WTC11 (cell line): ENCODE measurements around the gene RPS6KL1. TPM values are rescaled to one million over a fixed set of nuclear protein-coding genes. Genes with fewer than 3 reads are reported as not detected.

Experiments
- ATAC-seq: fragments of 200-7000 bp; cut with Tn5 transposase; 2 replicates; pipeline ENCODE4 v1.10.0; 2021; ENCODE audit warnings: mild to moderate bottlenecking, moderate library complexity
- CTCF ChIA-PET: fragments of 300-600 bp; sonication (Branson Sonifier 250); formaldehyde crosslinking; loops from one replicate; lab custom pipeline; 2021; ENCODE audit warnings: antibody characterized with exemption; lab: Charles Lee
- POLR2A ChIA-PET: fragments of 350-600 bp; sonication (Branson Sonifier 250); formaldehyde crosslinking; loops from one replicate; lab custom pipeline; 2021; ENCODE audit warnings: antibody characterized with exemption; lab: Charles Lee
- DNase-seq: peaks from one replicate; pipeline ENCODE4 v3.0.0; 2021; ENCODE audit warnings: low spot score
- H3K27ac Mint-ChIP-seq: 2 replicates; pipeline ENCODE4 v1.8.0; 2021; ENCODE audit warnings: mixed read lengths
- H3K27me3 Mint-ChIP-seq: 2 replicates; pipeline ENCODE4 v1.8.0; 2021; ENCODE audit warnings: low read depth, mild to moderate bottlenecking, moderate library complexity, mixed read lengths
- H3K36me3 Mint-ChIP-seq: 2 replicates; pipeline ENCODE4 v1.8.0; 2021; ENCODE audit warnings: mixed read lengths
- H3K4me1 Mint-ChIP-seq: 2 replicates; pipeline ENCODE4 v1.8.0; 2022; ENCODE audit warnings: mixed read lengths
- H3K4me3 Mint-ChIP-seq: 2 replicates; pipeline ENCODE4 v1.8.0; 2021; ENCODE audit warnings: mild to moderate bottlenecking, moderate library complexity, mixed read lengths
- H3K9me3 Mint-ChIP-seq: 2 replicates; pipeline ENCODE4 v1.8.0; 2021; ENCODE audit warnings: mixed read lengths
- ATF3 ChIP-seq: sonication (generic); formaldehyde crosslinking; conservative IDR thresholded peaks from 2 replicates; pipeline ENCODE4 v1.8.1; 2022; ENCODE audit warnings: mild to moderate bottlenecking, missing genetic modification reagents
- CDX4 ChIP-seq: fragments of 250-450 bp; sonication (Bioruptor Pico); IDR thresholded peaks from 2 replicates; pipeline ENCODE4 v1.9.0; 2021; ENCODE audit warnings: moderate library complexity, mild to moderate bottlenecking, inconsistent platforms, borderline replicate concordance
- CREB1 ChIP-seq: sonication (generic); formaldehyde crosslinking; IDR thresholded peaks from 2 replicates; pipeline ENCODE4 v1.8.0; 2023; ENCODE audit warnings: mild to moderate bottlenecking, missing genetic modification reagents
- CTCF ChIP-seq: fragments of 200-600 bp; IDR thresholded peaks from 2 replicates; pipeline ENCODE4 v1.8.0; 2022; ENCODE audit warnings: antibody characterized with exemption
- E2F4 ChIP-seq: sonication (generic); formaldehyde crosslinking; IDR thresholded peaks from 2 replicates; pipeline ENCODE4 v1.8.1; 2022; ENCODE audit warnings: low read depth, mild to moderate bottlenecking, moderate library complexity, missing genetic modification reagents, borderline replicate concordance
- ETV6 ChIP-seq: sonication (generic); formaldehyde crosslinking; IDR thresholded peaks from 2 replicates; pipeline ENCODE4 v1.8.1; 2022; ENCODE audit warnings: mild to moderate bottlenecking, missing genetic modification reagents
- FOXP4 ChIP-seq: sonication (generic); formaldehyde crosslinking; IDR thresholded peaks from 2 replicates; pipeline ENCODE4 v1.8.0; 2022; ENCODE audit warnings: mild to moderate bottlenecking, missing genetic modification reagents
- HMGXB4 ChIP-seq: sonication (generic); formaldehyde crosslinking; IDR thresholded peaks from 2 replicates; pipeline ENCODE4 v1.8.1; 2023; ENCODE audit warnings: mild to moderate bottlenecking, moderate library complexity, missing genetic modification reagents
- IRF2 ChIP-seq: sonication (generic); formaldehyde crosslinking; IDR thresholded peaks from 2 replicates; pipeline ENCODE4 v1.8.0; 2022; ENCODE audit warnings: low read depth, missing genetic modification reagents, borderline replicate concordance
- NFATC4 ChIP-seq: fragments of 250-450 bp; sonication (Bioruptor Pico); IDR thresholded peaks from 2 replicates; pipeline ENCODE4 v1.9.0; 2021; ENCODE audit warnings: mild to moderate bottlenecking
- NFE2L1 ChIP-seq: sonication (generic); formaldehyde crosslinking; IDR thresholded peaks from 2 replicates; pipeline ENCODE4 v1.8.1; 2023; ENCODE audit warnings: missing genetic modification reagents
- NR1H2 ChIP-seq: sonication (generic); formaldehyde crosslinking; IDR thresholded peaks from 2 replicates; pipeline ENCODE4 v1.9.0; 2021; ENCODE audit warnings: mild to moderate bottlenecking, moderate library complexity, missing genetic modification reagents
- NR2C2 ChIP-seq: sonication (generic); formaldehyde crosslinking; IDR thresholded peaks from 2 replicates; pipeline ENCODE4 v1.8.0; 2022; ENCODE audit warnings: mild to moderate bottlenecking, missing genetic modification reagents
- RORB ChIP-seq: fragments of 250-450 bp; sonication (Bioruptor Pico); IDR thresholded peaks from 2 replicates; pipeline ENCODE4 v1.9.0; 2021; ENCODE audit warnings: mild to moderate bottlenecking
- TEAD4 ChIP-seq: sonication (generic); formaldehyde crosslinking; IDR thresholded peaks from 2 replicates; pipeline ENCODE4 v1.8.0; 2022; ENCODE audit warnings: mild to moderate bottlenecking, missing genetic modification reagents
- TP53 ChIP-seq: sonication (generic); formaldehyde crosslinking; IDR thresholded peaks from 2 replicates; pipeline ENCODE4 v1.8.1; 2023; ENCODE audit warnings: mild to moderate bottlenecking, missing genetic modification reagents
- USF1 ChIP-seq: sonication (generic); formaldehyde crosslinking; IDR thresholded peaks from 2 replicates; pipeline ENCODE4 v1.8.0; 2022; ENCODE audit warnings: mild to moderate bottlenecking, missing genetic modification reagents
- USF2 ChIP-seq: sonication (generic); formaldehyde crosslinking; IDR thresholded peaks from 2 replicates; pipeline ENCODE4 v1.8.1; 2023; ENCODE audit warnings: mild to moderate bottlenecking, missing genetic modification reagents, moderate library complexity
- ZBTB21 ChIP-seq: sonication (generic); formaldehyde crosslinking; IDR thresholded peaks from 2 replicates; pipeline ENCODE4 v1.8.1; 2023; ENCODE audit warnings: mild to moderate bottlenecking, missing genetic modification reagents, borderline replicate concordance
- ZNF121 ChIP-seq: sonication (generic); formaldehyde crosslinking; IDR thresholded peaks from 2 replicates; pipeline ENCODE4 v1.8.0; 2023; ENCODE audit warnings: missing genetic modification reagents
- ZNF138 ChIP-seq: sonication (generic); formaldehyde crosslinking; conservative IDR thresholded peaks from 2 replicates; pipeline ENCODE4 v1.8.1; 2022; ENCODE audit warnings: mild to moderate bottlenecking, moderate library complexity, missing genetic modification reagents
- ZNF219 ChIP-seq: sonication (generic); formaldehyde crosslinking; IDR thresholded peaks from 2 replicates; pipeline ENCODE4 v1.8.0; 2023; ENCODE audit warnings: missing genetic modification reagents, mild to moderate bottlenecking, borderline replicate concordance
- ZNF317 ChIP-seq: sonication (generic); formaldehyde crosslinking; IDR thresholded peaks from 2 replicates; pipeline ENCODE4 v1.8.1; 2023; ENCODE audit warnings: low read depth, mild to moderate bottlenecking, moderate library complexity, missing genetic modification reagents, borderline replicate concordance
- ZNF396 ChIP-seq: fragments of 250-450 bp; sonication (Bioruptor Pico); IDR thresholded peaks from 2 replicates; pipeline ENCODE4 v1.8.0; 2021; ENCODE audit warnings: mild to moderate bottlenecking, moderate library complexity, borderline replicate concordance
- ZNF416 ChIP-seq: fragments of 250-450 bp; sonication (Bioruptor Pico); IDR thresholded peaks from 2 replicates; pipeline ENCODE4 v1.9.0; 2021; ENCODE audit warnings: mild to moderate bottlenecking, inconsistent platforms
- ZSCAN18 ChIP-seq: fragments of 250-450 bp; sonication (Bioruptor Pico); IDR thresholded peaks from 2 replicates; pipeline ENCODE4 v2.1.2; 2022; ENCODE audit warnings: mild to moderate bottlenecking, moderate library complexity
- total RNA-seq: library from RNA; stranded (reverse); gene quantifications from 3 replicates; pipeline ENCODE4 v1.2.3, GENCODE V29; 2021

Gene RPS6KL1
- total RNA-seq, 1 experiment from 2014 or later: 10.6 TPM

- Mint-ChIP-seq H3K4me1 (peaks cover 3% of the 10 kb centered on the region), H3K27me3 (no peaks in the 10 kb centered on the region), H3K27ac (0 out of 2 replicates have a peak overlapping the region, but pooled peaks have one; percentile 34), H3K9me3 (no peaks in the 10 kb centered on the region), H3K4me3 (no peak overlapping the region), H3K36me3 (no peaks in the 10 kb centered on the region)
- CTCF ChIA-PET: interaction anchor here (0.5 to 4.5 kb wide), 34 partner anchors 9 to 373 kb away, joined by 3 to 60 read pairs (median 6); partner anchors contain the start of genes ACYP1, EIF2B2, PGF and RPS6KL1
- DNase-seq: peak; percentile 92
- ATAC-seq: peak; percentile 84
- POLR2A ChIA-PET: interaction anchor here (0.6 to 1.0 kb wide), 2 partner anchors 9 to 103 kb away, joined by 3 read pairs; partner anchors contain the start of gene PGF
- TF ChIP-seq ZNF416: no peak
- 0 out of 2 replicates have a peak, but pooled peaks have one; percentile 41 for TF ChIP-seq HMGXB4
- TF ChIP-seq ZNF138 (CRISPR knock-in tag): no peak
- no peak for TF ChIP-seq ZSCAN18 (CRISPR knock-in tag)
- no peak for TF ChIP-seq ZNF396 (CRISPR knock-in tag)
- peak; percentile 18; the same call in 1 of the 2 replicates for TF ChIP-seq ZBTB21 (CRISPR knock-in tag)
- no peak for TF ChIP-seq TEAD4 (CRISPR knock-in tag)
- no peak for TF ChIP-seq ZNF317 (CRISPR knock-in tag)
- no peak for TF ChIP-seq NR1H2 (CRISPR knock-in tag)
- no peak for TF ChIP-seq CDX4
- TF ChIP-seq ZNF219 (CRISPR knock-in tag): no peak
- no peak for TF ChIP-seq USF2 (CRISPR knock-in tag)
- no peak for TF ChIP-seq RORB (CRISPR knock-in tag)
- no peak for TF ChIP-seq NR2C2
- no peak for TF ChIP-seq E2F4 (CRISPR knock-in tag)
- TF ChIP-seq NFE2L1 (CRISPR knock-in tag): no peak
- no peak for TF ChIP-seq IRF2 (CRISPR knock-in tag)
- no peak for TF ChIP-seq CREB1 (CRISPR knock-in tag)
- no peak for TF ChIP-seq NFATC4
- TF ChIP-seq USF1: no peak
- 0 out of 2 replicates have a peak, but pooled peaks have one; percentile 7 for TF ChIP-seq ZNF121 (CRISPR knock-in tag)
- peak; percentile 84 for TF ChIP-seq CTCF
- TF ChIP-seq TP53 (CRISPR knock-in tag): no peak
- 0 out of 2 replicates have a peak, but pooled peaks have one; percentile 37 for TF ChIP-seq ETV6 (CRISPR knock-in tag)
- TF ChIP-seq FOXP4 (CRISPR knock-in tag): no peak
- TF ChIP-seq ATF3 (CRISPR knock-in tag): no peak
These were observed 23.0 kb upstream of the RPS6KL1 start for GRCh38 chr14:74945852-74946658.
